GM21447 (cell line): ENCODE results near the gene DLG2.

ENCODE experiments used
- ATAC-seq: cut with Tn5 transposase; IDR thresholded peaks from one replicate; pipeline ENCODE4 v1.9.1; 2021; ENCODE audit not compliant: unreplicated experiment

The DLG2 gene

DNA sequence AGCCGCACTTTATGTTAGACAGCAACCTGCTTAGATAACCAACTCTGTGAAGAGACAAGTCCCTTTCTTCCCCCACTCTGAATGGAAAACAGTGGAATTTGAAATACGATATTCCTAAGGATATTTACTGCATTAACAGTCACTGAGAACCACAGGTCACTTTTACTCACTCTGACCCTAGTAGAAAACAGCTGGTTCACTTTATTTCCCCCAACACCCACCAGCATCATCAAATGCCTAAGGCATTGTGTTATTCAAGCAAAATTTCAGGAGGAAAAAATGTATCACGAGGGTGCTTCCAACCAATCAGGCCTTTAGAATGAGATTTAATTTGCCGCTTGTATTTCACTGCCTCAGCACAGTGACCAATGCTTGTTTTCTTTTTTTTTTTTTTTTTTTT, 1206.9 kb downstream of the DLG2 start:
- ATAC-seq: no peak

DNA sequence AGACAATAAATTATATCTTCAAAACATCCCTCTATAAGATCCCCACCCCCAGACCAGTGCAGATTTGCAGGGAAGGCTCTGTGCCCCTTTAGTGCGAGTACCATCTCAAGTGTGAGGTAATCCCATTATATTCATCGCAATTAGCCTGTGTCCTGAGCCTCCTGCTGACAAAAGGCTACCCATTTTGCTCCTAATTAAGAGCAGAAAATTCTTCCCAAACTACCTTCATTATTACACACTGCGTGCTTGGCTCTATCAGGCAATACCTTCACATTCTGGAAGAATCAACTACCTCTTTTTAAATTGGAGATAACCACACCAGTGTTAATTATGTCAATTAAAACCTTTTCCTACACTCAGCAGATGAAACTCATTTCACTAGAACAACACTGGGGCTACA, 1207.5 kb downstream of the DLG2 start:
- ATAC-seq: no peak

DNA sequence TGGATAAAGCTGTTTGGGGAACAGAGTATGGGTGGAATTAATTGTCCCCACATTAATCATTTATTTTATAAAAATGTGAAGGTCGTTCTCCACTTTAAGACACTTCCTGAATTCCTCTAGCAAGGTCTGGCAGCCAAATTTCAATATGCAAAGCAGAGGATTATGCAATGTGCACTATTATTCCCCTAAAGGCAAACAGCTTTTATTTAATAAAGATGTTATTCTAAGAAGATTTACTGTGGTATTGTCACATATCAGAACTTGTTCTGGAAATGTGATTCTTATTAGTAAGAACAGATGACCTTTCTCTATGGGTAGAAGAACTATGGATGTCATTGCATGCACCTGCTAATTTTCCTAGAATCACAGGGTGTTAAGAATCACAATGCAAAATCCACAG, 1212.2 kb downstream of the DLG2 start:
- ATAC-seq: no peak

DNA sequence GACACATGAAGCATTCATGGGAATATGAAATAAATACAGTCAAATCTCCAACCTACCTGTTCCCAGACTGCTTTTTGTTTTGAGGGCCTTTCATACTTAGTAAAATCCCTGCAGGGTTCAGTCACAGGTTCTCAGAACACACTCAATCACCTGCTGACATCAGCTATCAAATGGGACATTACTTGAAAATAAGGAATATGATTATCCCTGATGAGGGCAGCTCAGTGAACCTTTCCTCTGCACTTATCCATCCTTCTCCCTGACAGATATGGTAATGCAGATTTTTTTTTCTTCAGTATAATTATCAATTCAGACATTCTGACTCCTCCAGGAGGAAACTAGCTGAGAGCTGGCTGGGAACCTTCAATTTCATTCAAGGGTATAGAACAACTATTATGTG, 1213.6 kb downstream of the DLG2 start:
- no peak for ATAC-seq

DNA sequence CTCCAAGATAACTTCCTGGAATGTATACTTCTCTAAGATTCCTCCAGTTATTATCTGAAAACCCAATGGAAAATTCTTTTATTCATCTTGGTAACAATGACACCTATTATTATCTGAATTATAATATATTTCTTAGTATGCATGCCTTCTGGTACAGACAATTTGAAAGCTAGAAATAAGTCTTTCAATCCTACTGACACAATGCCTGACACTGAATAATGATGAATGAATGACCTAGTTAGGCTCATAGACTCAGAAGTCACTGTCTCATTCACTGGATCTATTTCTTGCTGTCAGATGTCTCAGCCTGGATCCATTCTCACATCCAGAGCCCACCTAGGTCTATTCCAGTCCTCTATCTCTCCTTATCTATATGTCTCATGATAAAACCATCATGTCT, 1214.3 kb downstream of the DLG2 start:
- no peak for ATAC-seq

DNA sequence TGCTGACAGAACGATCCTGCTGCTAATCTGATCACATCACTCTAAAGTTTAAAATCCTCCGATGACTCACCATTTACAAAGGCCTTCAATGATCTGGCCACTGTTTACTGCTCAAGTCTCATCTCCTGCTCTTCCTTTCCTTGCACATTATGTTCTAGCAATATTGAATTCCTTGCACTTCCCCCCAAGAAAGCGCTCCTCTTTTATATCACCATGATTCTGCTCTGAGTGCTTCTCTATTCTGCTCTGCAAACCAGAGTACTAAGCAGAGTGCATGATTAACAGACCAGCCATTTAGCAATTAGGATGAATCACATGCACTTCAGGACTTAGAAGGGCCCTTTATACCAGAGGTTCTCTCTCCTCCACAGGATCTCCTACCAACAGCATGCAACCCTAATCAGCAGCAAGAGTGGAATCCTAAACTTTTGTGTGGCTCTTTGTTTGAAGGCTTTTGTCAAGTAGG, 1218.2 kb downstream of the DLG2 start:
- ATAC-seq: no peak

DNA sequence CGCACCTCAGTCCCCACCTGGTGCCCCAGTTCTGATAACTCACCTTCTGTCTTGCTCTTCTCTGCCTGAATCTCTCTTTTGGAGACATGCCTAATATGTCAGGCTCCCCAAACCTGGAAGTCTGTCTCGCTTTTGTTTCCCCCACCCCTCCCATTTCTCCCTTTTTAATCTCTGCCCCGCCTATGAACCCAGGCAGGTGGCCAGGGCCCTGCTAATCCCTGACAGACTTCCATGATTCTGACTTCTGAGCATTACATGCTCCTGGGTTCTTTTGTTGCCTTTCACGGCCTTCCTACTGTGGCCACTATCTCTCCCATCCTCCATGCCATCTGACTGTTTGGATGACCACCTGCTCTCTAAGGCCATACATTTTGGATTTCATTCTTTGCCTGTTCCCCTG, 1220.1 kb downstream of the DLG2 start:
- no peak for ATAC-seq

DNA sequence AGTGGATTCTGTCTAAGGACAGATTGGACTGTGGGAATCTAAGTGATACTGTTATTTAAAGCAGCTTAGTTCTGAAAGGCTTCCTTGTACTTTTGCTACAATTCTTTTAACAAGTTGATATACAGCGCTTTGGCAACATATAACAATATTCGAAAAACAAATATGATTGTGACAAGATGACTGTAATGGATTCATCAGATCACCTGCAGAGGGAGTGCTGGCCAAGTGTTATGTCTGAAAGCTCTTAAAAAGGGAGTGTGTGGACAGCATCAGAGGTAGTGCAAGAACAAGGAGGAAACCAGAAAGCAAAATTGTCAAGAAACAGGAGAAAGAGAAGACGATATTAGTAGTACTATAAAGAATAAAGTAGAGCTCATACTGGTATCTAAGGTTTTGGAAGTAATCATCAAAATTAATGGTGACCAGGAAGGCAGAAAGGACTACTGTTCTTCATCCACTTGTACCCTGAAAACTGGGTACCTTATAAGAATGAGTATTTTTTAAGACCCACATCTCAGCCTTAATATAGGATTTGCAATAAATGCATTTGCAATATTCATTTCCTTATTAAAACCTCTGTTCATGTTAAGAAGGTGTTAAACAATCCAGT, 1229.0 kb downstream of the DLG2 start:
- ATAC-seq: no peak

DNA sequence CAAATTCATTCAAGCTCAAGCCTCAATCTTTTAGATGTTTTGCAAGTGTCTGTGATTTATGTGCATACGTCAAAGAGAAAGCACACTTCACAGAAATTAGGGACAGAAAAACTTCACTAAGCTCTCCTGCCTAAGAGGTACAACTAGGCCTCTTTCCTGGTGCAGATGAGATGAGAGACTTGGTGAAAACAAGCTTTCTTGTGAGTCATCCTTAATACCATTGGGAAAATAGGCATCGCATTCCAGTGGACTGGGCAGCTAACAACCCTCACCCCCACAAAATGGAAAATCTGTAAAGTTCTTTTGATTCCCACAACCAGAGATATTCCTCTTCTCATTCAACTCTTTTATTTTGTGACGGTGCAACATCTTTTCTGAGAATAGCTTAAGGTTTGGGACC, 1230.6 kb downstream of the DLG2 start:
- ATAC-seq: no peak

DNA sequence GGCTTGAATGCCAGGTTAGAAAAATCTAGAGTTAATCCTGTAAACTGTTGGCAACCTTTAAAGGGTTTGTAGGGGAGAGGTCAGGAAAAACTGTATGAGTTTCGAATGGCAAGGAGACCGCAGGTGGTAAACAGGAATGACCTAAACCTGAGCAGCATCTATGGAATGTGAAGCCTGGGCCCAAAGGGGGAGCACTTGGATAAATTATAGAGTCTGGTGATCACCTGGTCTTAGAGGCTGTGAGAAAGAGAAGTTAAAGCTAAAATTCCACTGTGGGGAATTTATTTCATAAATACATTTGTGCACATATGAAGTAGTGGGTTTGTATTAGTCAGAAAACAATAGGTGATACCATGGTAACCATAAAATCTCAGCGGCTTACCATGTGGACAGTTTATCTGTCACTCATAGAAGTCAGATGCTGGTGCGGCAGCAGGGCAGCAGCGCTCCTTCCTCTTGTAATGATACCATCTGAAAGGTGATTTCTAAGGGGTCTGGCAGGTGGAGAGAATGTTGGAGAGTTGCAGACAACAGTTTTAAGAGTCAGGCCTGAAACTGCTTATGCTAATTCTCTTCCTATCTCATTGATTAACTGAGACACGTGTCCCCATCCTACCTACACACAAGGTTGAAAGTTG, 1236.6 kb downstream of the DLG2 start:
- no peak for ATAC-seq

DNA sequence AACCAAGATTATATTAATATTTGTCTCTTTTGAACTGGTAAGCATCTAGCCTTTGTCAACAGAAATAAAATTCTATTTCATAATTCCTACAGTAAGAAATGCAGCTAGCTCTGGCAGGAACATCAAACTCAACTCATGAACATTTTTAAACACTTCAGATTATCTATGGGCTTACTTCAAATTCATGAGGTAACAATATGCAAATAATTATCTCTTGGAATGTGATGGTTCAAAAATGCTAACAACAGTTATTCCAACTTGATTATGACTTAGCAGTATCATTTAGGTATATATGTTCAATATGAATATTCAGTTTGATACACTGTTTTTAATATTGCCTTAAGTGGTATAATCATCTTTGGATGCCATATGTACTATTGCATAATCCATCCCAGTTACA, 1237.4 kb downstream of the DLG2 start:
- ATAC-seq: no peak

DNA sequence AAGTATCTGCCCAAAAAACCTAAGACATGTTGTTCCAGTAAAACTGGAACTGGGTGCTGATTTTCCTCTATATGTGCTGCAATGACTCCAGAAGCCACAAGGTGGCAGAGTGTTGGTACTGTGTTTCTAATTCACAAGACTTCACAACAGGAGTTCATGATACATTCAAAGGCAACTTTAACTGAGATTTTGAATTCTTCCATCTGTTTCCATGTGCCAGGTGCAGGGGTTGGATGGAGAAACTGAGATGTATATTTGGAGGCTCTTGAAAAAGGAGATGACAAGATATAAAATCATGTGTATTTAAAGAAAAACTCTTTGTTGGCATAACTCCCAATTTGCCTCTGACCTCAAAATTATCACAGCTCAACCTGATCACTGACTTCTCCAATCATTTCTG, 1242.4 kb downstream of the DLG2 start:
- peak; percentile 82 for ATAC-seq

DNA sequence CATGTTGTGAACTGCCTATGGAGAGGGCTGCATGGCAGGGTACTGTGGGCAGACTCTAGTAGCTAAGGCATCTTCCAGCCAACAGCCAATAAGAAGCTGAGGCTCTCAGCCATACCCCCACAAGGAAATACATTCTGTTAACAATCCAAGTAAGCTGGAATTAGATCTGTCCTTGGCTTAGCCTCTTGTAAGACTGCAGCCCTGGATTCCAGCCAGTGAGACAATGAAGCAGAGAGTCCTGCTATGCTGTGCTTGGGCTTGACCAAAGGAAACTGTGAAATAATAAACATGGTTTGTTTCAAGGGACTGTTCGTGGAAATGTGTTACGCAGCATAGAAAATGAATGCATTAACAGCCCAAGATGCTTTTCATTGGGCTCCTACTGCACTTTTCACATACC, 1243.6 kb downstream of the DLG2 start:
- no peak for ATAC-seq

DNA sequence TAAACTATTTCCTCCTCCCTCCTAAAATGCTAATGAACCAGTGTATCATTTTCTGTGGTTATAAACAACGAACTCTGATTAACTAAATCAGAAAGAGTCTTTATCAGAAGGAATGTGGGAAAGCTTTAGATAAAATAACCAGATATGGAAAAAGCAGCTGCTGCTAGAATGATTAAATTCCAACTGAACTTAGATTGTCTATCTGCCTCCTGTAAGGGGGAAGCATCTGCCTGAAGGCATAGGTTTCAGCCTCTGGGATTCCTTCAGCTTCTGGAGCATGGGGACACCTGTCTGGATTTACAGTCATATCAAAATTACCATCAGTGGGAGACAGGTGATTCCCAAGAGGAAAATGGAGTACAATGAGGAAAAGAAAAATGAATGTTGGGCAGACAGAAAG, 1245.5 kb downstream of the DLG2 start:
- no peak for ATAC-seq

DNA sequence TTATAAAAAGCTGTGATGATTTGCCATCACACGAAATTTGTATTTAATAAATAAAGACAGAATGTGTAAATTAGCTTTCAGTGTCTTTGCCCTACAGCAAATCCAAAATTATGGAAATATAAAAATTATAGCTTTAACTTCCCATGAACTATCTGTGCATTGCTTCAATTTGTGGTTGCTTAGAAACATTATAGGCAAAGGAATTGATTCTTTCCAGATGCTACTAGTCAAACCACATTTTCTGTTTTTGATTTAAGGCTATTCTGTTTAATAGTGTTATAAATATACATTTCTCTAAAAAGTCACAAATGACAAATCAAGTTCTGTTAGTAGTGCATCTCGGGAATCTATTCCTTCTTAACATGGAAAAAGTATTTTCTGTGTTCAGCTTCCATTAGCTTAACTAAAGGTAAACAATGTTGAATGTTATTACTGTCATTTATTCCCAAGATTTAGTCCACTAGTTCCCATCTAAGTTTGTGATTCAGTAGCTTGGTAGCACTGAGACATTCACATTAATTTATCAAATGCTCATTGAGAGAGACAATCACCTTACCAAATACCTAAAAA, 1254.7 kb downstream of the DLG2 start:
- ATAC-seq: no peak

DNA sequence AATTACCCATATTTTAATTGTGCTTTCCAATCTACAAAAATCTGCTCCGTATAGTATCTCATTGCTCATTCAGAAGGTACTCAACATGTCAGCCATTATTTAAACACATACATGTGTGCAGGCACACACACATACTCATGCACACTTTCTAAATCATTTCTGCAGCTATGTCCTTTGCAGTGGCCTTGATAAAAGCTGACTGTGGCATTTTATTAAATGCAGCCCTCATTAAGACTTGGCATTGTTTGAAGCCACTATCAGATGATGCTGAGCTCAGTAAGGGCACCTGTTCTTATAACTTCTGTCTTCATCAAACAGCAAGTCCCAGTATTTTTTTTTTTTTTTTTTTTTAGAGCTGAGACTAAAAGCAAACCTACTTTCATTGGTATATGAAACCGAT, 1269.1 kb downstream of the DLG2 start:
- no peak for ATAC-seq

DNA sequence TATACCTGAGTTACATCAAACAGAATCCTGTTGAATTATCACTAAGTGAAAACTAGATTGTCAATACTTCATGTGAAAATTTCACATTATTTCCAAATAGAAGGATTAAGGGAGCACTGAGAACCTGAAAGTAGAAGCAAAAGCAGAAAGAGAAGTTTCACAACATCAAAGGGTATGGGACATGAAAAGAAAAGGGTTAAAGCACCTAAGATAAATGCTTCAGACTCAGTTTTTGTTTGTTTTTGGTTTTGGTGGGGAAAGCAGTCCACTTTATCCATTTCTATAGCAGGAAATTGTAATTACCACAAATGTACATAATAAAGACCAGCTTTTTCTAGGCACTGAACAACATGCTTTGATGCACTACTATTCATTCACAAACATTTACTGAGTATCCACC, 1271.2 kb downstream of the DLG2 start:
- ATAC-seq: no peak

DNA sequence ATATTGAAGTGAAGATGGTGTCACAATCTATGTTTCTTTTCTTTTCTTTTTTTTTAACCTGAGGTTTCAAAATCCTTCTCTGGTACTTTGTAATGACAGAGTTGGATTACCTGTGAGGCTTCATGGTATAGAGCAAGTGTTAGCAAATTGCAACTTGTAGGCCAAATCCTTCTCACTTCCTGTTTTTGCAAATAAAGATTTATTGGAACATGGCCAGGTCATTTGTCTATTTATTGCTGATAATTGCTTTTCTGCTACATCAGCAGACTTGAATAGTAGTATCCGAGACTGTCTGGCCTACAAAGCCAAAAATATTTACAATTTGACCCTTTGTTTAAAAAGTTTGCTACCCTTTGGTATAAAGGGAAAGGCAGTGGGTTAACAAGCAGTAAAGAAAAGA, 1281.5 kb downstream of the DLG2 start:
- no peak for ATAC-seq

DNA sequence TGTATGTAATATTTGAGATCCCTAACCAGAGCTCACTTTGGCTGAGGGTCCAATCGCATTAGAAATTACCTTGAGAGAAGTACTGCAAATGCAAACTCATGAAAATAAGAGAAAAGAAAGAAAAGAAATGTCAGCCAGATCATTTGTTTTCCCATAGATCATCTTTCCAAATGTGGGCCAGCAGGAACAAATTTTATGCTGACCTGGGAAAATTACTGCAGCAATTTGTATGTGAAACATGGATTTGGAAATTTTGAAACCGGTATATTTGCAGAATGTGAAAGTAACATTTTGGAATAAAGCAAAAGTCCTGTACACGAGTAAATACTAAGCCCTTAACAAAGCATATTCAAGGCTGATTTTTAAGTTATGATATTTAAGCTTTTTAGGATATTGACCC, 1282.1 kb downstream of the DLG2 start:
- no peak for ATAC-seq

DNA sequence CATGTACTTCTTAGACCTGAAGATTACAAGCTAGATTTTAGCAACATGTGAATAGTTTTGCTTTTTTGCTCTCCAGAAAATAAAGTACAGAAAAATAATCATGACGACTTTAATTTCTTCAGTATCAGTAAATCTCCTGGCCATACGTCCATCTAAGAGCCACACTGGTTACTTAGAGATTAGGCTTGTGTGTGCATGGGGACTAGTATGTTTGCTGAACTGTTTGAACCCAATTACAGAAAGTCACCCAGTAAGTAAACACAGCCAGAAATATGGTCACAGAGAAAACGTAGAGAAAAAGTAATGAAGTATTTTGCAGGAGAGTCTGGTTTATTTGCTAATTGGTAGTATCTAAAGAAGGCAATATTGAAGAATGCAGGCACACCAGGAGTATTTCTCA, 1287.3 kb downstream of the DLG2 start:
- ATAC-seq: no peak

DNA sequence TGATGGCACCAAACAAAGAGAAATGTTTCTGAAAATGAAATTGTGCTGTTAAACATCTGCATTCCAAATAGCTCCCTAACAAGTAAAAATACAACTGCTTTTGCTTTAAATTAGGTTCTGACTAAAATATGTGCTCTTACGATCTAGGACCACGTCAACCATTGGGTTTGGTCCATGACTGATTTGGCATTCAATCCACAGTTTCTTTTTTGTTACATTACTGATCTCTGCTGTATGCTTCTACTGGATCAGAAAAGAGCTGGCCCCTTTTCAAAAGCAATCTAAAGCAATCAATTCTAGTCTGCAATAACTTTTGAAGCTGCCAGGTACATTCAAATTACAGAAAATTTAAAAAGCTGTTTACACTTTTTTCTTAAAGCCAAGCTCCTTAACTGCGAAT, 1293.9 kb downstream of the DLG2 start:
- no peak for ATAC-seq

DNA sequence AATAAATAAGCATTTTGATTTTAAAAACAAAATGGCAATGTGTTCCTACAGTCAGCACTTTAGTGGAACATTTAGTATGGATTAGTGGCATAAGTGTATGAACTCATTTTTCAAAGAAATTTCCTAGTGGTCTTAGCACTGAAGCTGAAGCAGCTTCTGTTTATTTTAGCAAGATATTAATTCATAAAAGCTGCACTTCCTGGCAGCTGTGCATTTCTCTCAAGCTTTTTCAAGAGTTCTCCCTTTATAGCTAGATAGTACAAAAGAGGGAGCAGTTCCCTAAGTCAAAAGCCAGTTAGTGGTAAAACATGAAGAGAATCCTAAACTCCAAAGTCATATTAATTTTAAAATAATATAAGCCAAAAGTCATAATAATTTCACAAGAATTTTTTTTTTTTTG, 1304.9 kb downstream of the DLG2 start:
- no peak for ATAC-seq

DNA sequence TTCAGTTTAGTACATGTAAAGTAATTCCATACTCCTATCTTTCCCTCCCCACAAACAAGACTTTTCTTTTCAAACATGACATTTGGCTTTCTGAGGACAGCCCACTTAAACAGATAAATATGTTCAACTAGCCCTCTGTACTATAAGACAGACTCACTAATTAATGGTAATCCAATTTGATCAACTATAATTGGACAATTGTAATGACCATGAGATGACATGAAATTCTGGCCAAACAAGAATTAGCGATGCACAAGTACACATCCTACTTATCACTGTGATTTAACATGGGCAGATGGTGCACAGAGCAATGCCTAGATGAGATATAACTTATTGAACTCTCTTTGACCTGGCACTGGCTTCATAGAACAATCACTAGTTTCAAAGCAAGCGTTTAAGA, 1307.3 kb downstream of the DLG2 start:
- no peak for ATAC-seq
